Measurements from ENCODE around the gene LDLRAD4.

DNA sequence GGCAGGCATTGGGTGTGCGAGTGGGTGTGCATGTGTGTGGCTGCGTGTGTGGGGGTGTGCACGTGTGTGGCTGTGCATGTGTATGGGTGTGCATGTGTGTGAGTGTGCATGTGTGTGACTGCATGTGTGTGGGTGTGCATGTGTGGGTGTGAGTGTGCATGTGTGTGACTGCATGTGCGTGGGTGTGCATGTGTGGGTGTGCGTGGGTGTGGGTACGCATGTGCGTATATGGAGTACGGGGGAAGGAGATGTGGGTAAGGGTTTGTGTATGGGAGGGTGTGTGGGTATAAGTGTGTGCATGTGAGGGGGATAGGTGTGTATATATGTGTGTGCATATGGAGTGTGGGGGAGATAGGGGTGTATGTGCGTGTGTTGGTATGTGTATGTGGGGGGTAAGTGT is 371.4 kb downstream of the LDLRAD4 start:
- TF ChIP-seq, protein P1, sequence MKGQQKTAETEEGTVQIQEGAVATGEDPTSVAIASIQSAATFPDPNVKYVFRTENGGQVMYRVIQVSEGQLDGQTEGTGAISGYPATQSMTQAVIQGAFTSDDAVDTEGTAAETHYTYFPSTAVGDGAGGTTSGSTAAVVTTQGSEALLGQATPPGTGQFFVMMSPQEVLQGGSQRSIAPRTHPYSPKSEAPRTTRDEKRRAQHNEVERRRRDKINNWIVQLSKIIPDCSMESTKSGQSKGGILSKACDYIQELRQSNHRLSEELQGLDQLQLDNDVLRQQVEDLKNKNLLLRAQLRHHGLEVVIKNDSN (IDR thresholded peaks at IDR 0.05): no peak
- TF ChIP-seq EGR1 (IDR thresholded peaks at IDR 0.05): no peak
- TF ChIP-seq FOXM1 (IDR thresholded peaks at IDR 0.05; ENCODE audit: borderline replicate concordance, low read depth): no peak
- TF ChIP-seq YY1 (IDR thresholded peaks at IDR 0.05; ENCODE audit: low read depth): no peak
- no peak for TF ChIP-seq TEAD4 (IDR thresholded peaks at IDR 0.05)
- TF ChIP-seq, protein P2, sequence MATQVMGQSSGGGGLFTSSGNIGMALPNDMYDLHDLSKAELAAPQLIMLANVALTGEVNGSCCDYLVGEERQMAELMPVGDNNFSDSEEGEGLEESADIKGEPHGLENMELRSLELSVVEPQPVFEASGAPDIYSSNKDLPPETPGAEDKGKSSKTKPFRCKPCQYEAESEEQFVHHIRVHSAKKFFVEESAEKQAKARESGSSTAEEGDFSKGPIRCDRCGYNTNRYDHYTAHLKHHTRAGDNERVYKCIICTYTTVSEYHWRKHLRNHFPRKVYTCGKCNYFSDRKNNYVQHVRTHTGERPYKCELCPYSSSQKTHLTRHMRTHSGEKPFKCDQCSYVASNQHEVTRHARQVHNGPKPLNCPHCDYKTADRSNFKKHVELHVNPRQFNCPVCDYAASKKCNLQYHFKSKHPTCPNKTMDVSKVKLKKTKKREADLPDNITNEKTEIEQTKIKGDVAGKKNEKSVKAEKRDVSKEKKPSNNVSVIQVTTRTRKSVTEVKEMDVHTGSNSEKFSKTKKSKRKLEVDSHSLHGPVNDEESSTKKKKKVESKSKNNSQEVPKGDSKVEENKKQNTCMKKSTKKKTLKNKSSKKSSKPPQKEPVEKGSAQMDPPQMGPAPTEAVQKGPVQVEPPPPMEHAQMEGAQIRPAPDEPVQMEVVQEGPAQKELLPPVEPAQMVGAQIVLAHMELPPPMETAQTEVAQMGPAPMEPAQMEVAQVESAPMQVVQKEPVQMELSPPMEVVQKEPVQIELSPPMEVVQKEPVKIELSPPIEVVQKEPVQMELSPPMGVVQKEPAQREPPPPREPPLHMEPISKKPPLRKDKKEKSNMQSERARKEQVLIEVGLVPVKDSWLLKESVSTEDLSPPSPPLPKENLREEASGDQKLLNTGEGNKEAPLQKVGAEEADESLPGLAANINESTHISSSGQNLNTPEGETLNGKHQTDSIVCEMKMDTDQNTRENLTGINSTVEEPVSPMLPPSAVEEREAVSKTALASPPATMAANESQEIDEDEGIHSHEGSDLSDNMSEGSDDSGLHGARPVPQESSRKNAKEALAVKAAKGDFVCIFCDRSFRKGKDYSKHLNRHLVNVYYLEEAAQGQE (IDR thresholded peaks at IDR 0.05; ENCODE audit: low read depth): no peak
